NOMO-1 (cell line): ENCODE measurements around the gene GARRE1.

Source experiments
- DNase-seq, 2 experiments: peaks; one replicate each; lab custom pipeline; 2025; ENCODE audit not compliant: unreplicated experiment in 2 of 2; lab: John Stamatoyannopoulos, UW

Gene GARRE1

DNA sequence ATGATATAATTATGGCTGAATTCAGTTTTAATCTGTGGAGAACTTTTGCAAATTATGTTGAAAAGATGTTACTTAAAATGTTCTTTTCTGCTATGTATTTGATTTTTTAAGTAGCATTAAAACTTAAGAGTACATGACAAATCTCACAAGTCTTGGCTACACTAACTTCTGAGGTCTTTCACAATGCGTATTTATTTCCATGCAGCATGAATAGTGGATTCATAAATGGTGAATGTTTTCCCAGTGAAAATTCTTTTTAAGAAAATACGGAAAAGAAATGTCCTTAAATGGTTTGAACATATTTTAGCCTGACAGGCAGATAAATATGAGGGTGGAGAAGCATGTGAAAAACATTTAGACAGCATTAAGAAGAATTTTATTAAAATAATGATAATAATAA lies 30.2 kb downstream of the GARRE1 start:
- DNase-seq: no peak

- DNase-seq: no peak
Observed at GRCh38 chr19:34287662-34288140, 33.3 kb downstream of the GARRE1 start.

- DNase-seq: no peak
Observed at GRCh38 chr19:34288381-34288780, 34.0 kb downstream of the GARRE1 start.

DNA sequence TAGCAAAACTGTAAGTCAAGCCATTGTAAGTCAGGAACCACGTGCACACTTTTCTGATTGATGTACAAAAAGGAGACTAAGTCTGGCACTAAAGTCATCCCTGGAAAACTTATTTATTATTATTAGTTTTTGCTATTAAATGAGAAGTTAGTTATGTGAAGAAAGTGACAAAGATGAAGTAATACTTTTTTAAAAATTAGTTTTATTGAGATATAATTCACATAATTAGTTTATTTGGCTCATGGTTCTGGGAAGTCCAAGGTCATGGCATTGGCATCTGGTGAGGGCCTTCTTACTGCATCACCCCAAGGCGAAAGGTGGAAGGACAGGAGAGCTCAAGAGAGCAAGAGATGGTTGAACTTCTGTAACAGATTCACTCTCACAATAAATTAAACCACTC lies 36.9 kb downstream of the GARRE1 start:
- DNase-seq: no peak

- no peak for DNase-seq
Observed at GRCh38 chr19:34295103-34295502, 40.7 kb downstream of the GARRE1 start.

GRCh38 chr19:34298891-34299520 lies 44.7 kb downstream of the GARRE1 start:
- no peak for DNase-seq

DNA sequence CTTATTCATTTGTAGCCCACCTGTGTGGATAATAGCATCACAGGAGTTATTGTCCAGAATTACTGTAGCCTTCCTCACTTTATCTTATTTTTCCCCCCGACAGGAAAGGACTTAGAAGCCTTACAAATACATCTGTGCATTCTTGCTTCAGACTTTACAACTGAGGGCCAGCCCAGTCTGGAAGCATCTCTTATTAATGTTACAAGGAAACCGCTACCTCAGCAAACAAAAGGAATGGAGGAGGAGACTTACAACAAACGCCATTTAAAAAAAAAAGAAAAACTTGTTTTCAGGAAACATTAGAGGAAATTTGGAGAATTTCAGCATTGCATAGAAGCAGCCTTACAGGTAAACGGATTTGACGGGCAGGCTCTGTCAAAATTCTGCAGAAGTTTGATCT lies 45.2 kb downstream of the GARRE1 start:
- no peak for DNase-seq

DNA sequence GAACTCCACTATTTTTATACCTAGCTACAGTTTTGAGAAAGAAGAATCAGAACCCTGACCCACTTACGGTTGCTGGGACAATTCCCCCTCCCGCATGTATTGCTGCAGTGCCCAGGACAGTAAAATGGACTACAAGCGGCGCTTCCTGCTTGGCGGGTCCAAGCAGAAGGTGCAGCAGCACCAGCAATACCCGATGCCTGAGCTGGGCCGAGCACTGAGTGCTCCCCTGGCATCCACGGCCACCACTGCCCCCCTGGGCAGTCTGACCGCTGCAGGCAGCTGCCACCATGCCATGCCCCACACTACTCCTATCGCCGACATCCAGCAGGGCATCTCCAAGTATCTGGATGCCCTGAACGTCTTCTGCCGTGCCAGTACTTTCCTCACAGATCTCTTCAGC lies 46.0 kb downstream of the GARRE1 start:
- no peak for DNase-seq

DNA sequence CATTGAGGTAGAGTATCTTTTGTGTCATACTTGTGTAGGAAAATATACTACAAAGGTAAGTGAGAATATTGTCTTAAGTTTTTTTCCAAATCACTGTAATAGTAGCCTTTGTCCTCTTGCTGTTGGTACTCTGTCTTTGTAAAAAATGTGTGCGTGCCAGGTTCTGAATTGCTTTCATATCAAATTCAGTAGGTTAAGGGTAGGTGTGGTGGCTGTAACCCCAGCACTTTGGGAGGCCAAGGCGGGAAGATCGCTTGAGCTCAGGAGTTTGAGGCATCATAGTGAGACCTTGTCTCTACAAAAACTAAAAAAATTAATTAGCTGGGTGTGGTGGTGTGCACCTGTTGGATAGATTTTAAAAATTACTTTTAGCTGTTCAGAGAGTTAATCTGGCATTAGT lies 46.6 kb downstream of the GARRE1 start:
- DNase-seq: no peak
